Measurements from ENCODE around the gene POLR2A. TPM values are rescaled to one million over a fixed set of nuclear protein-coding genes. Genes with fewer than 3 reads are reported as not detected.
A peak's percentile ranks its signal among the peaks of the same experiment; 100 is the strongest.

The POLR2A gene
- polyA plus RNA-seq, 3 donors, result 12.1 to 27.9 (median 25.4) TPM

GRCh38 chr17:7478276-7479212, 5.6 kb upstream of the POLR2A start:
- intact Hi-C loops (cut with micrococcal nuclease), result no loop called here
- H3K36me3 Mint-ChIP-seq, result peaks cover 5 to 7% of the 10 kb centered on the region in 2 donors
- peak; percentile 19 to 37 (median 30) for DNase-seq
- H3K9me3 ChIP-seq (replicated peaks in 1 of 2; ENCODE audit: control insufficient read depth in 1 of 2, insufficient read depth in 1 of 2, low read length in 2 of 2), result no peaks in the 10 kb centered on the region
- H3K27me3 Mint-ChIP-seq (ENCODE audit: low read depth in 3 of 3), result peaks cover 0 to 3% (median 1%) of the 10 kb centered on the region in 3 donors
- H3K4me1 ChIP-seq (ENCODE audit: control insufficient read depth in 1 of 2, insufficient read depth in 2 of 2, low read length in 2 of 2), result peaks cover 59 to 69% of the 10 kb centered on the region in 2 donors
- peaks cover 0 to 2% (median 0%) of the 10 kb centered on the region in 7 donors for H3K9me3 Mint-ChIP-seq
- H3K9ac ChIP-seq (ENCODE audit: insufficient read depth, low read length, poor library complexity, severe bottlenecking), result peak overlapping the region; percentile 83
- peak overlapping the region; percentile 94 for H3K4me2 ChIP-seq (replicated peaks; ENCODE audit: extremely low read depth, low read length, poor library complexity, severe bottlenecking)
- peak overlapping the region; percentile 67 to 80 for H3K27ac ChIP-seq (ENCODE audit: low read depth in 1 of 2, low read length in 2 of 2)
- H3K27me3 ChIP-seq (ENCODE audit: control insufficient read depth in 2 of 2, insufficient read depth in 2 of 2, low read length in 2 of 2), result no peaks in the 10 kb centered on the region
- no peak for TF ChIP-seq CTCF (IDR thresholded peaks at IDR 0.05)
- 26% methylated on average over 34 of the region's 40 CpGs for WGBS (ENCODE audit: insufficient coverage)
- peak overlapping the region; percentile 72 to 96 (median 86) for H3K27ac Mint-ChIP-seq
- no peaks in the 10 kb centered on the region for H3K36me3 ChIP-seq (replicated peaks in 1 of 2; ENCODE audit: control insufficient read depth in 1 of 2, insufficient read depth in 2 of 2, low read length in 2 of 2)
- peaks cover 5% of the 10 kb centered on the region for H4K20me1 ChIP-seq (ENCODE audit: insufficient read depth, low read length)
- peak overlapping the region; percentile 85 for H2AFZ ChIP-seq (ENCODE audit: insufficient read depth, low read depth, low read length, poor library complexity, severe bottlenecking)
- H3K4me3 ChIP-seq (replicated peaks in 1 of 3; ENCODE audit: low read depth in 2 of 3, low read length in 3 of 3), result peak overlapping the region; percentile 62 to 89 (median 80)
- H3K79me2 ChIP-seq (ENCODE audit: insufficient read depth, low read length), result peaks cover 66% of the 10 kb centered on the region
- H3K4me3 Mint-ChIP-seq, result peak overlapping the region; percentile 90 to 93
- H3K4me1 Mint-ChIP-seq, result peaks cover 74% of the 10 kb centered on the region

- Histone ChIP-seq H3K27me3 (ENCODE audit: control insufficient read depth in 2 of 2, insufficient read depth in 2 of 2, low read length in 2 of 2) (no peaks in the 10 kb centered on the region), H3K36me3 (replicated peaks in 1 of 2; ENCODE audit: control insufficient read depth in 1 of 2, insufficient read depth in 2 of 2, low read length in 2 of 2) (no peaks in the 10 kb centered on the region), H2AFZ (ENCODE audit: insufficient read depth, low read depth, low read length, poor library complexity, severe bottlenecking) (peak within 1 kb of the TSS; percentile 85), H4K20me1 (ENCODE audit: insufficient read depth, low read length) (peaks cover 5% of the 10 kb centered on the region), H3K27ac (ENCODE audit: low read depth in 1 of 2, low read length in 2 of 2) (peak within 1 kb of the TSS; percentile 67 to 80), H3K9ac (ENCODE audit: insufficient read depth, low read length, poor library complexity, severe bottlenecking) (peak within 1 kb of the TSS; percentile 83), H3K9me3 (replicated peaks in 1 of 2; ENCODE audit: control insufficient read depth in 1 of 2, insufficient read depth in 1 of 2, low read length in 2 of 2) (no peaks in the 10 kb centered on the region), H3K4me2 (replicated peaks; ENCODE audit: extremely low read depth, low read length, poor library complexity, severe bottlenecking) (peak within 1 kb of the TSS; percentile 94), H3K4me1 (ENCODE audit: control insufficient read depth in 1 of 2, insufficient read depth in 2 of 2, low read length in 2 of 2) (peaks cover 59 to 66% of the 10 kb centered on the region in 2 donors), H3K79me2 (ENCODE audit: insufficient read depth, low read length) (peaks cover 58% of the 10 kb centered on the region), H3K4me3 (replicated peaks in 1 of 3; ENCODE audit: low read depth in 2 of 3, low read length in 3 of 3) (peak within 1 kb of the TSS; percentile 62 to 89 (median 80))
- Mint-ChIP-seq H3K4me1 (peaks cover 72% of the 10 kb centered on the region), H3K27ac (peak within 1 kb of the TSS; percentile 75 to 96 (median 87)), H3K9me3 (peaks cover 0 to 2% (median 0%) of the 10 kb centered on the region in 7 donors), H3K36me3 (peaks cover 2 to 7% of the 10 kb centered on the region in 2 donors), H3K4me3 (peak within 1 kb of the TSS; percentile 90 to 93), H3K27me3 (ENCODE audit: low read depth in 3 of 3) (peaks cover 0 to 3% (median 1%) of the 10 kb centered on the region in 3 donors)
- under 1% methylated on average over 67 of the region's 92 CpGs for WGBS (ENCODE audit: insufficient coverage)
- TF ChIP-seq CTCF (IDR thresholded peaks at IDR 0.05), result no peak
- peak; percentile 18 to 49 (median 23) for DNase-seq
- intact Hi-C loops (cut with micrococcal nuclease), result loop anchor here in 1 of 2 donors (5.0 to 10.0 kb wide), 4 partner anchors 93 to 363 kb away; partner anchors contain the start of genes DVL2, KCTD11, PHF23 and TMEM95
Measured at GRCh38 chr17:7479213-7480088, 4.7 kb upstream of the POLR2A start, which contains the start of gene ZBTB4. Gene ZBTB4, minus strand, starts transcription at chr17:7479631. Its CDS starts 12,830 bp downstream, at chr17:7466801.

Data from CD14-positive monocyte (primary cell).